Panc1 (cell line): ENCODE measurements around the gene MINAR2.

ENCODE experiments used
- CTCF ChIP-seq: fragments of 450-650 bp; IDR thresholded peaks from 2 replicates; pipeline ENCODE4 v1.5.1; 2017; ENCODE audit warnings: mild to moderate bottlenecking
- POLR2AphosphoS5 ChIP-seq: IDR thresholded peaks from 2 replicates; pipeline ENCODE4 v1.6.1; 2012; ENCODE audit warnings: mild to moderate bottlenecking, low read depth, low read length, moderate library complexity
- REST ChIP-seq, 2 experiments: IDR thresholded peaks; 2 replicates each; pipeline ENCODE4 v1.6.1; 2011 to 2012; ENCODE audit warnings: low read depth in 2 of 2, control low read depth in 1 of 2, low read length in 1 of 2, mild to moderate bottlenecking in 1 of 2, moderate library complexity in 1 of 2; ENCODE audit not compliant: insufficient read depth in 1 of 2
- SIN3A ChIP-seq: IDR thresholded peaks from 2 replicates; pipeline ENCODE4 v1.6.1; 2012; ENCODE audit warnings: low read depth, mild to moderate bottlenecking, low read length, moderate library complexity, borderline replicate concordance; ENCODE audit not compliant: insufficient read depth
- TCF7L2 ChIP-seq: IDR thresholded peaks from 2 replicates; pipeline ENCODE4 v1.6.1; 2011; ENCODE audit warnings: mild to moderate bottlenecking, low read depth, low read length, inconsistent platforms

GRCh38 chr5:129746876-129747275, 1.0 kb upstream of the MINAR2 start:
- TF ChIP-seq CTCF (no peak), POLR2AphosphoS5 (no peak), TCF7L2 (no peak), REST (IDR thresholded peaks at IDR 0.05; ENCODE audit: insufficient read depth in 1 of 2, low read depth in 2 of 2, low read length in 1 of 2) (no peak), SIN3A (no peak)
